ACHN (cell line): ENCODE results near the gene TUBA1A.
A peak's percentile ranks its signal among the peaks of the same experiment; 100 is the strongest.
"Not testable (repeated sequence)": the region's sequence is repeated elsewhere in the genome, so short reads cannot be mapped to it uniquely, and the experiment has no call there.

ENCODE experiments used
- DNase-seq: peaks from one replicate; pipeline ENCODE4 v3.0.0-alpha.2; 2015
- in situ Hi-C: cut with HindIII; loops from 2 replicates; pipeline ENCODE4 v1.10.0; 2017; ENCODE audit warnings: low sequenced_read_pairs, low pct_ligation_motif_present, low pct_unique_long_range_greater_than_20kb

TUBA1A gene

GRCh38 chr12:49188916-49189367, at the start of gene TUBA1A:
Gene TUBA1A (minus strand): TSS chr12:49189080. CDS start chr12:49188979, 101 bp downstream.
- peak; percentile 100 for DNase-seq
- in situ Hi-C loops: no loop called here

- DNase-seq: no peak
- in situ Hi-C loops: no loop called here
These were observed 47.5 kb upstream of the TUBA1A start for GRCh38 chr12:49236423-49236822.

- in situ Hi-C loops: no loop called here
- DNase-seq: no peak
These were observed 45.1 kb upstream of the TUBA1A start for GRCh38 chr12:49233842-49234526.

- no peak for DNase-seq
- in situ Hi-C loops: no loop called here
These were observed 44.3 kb upstream of the TUBA1A start for GRCh38 chr12:49232940-49233841.

- DNase-seq: no peak
- in situ Hi-C loops: no loop called here
These were observed 43.2 kb upstream of the TUBA1A start for GRCh38 chr12:49231878-49232655.

- in situ Hi-C loops: no loop called here
- no peak for DNase-seq
These were observed 41.9 kb upstream of the TUBA1A start for GRCh38 chr12:49230805-49231194.

- in situ Hi-C loops: no loop called here
- no peak for DNase-seq
These were observed 41.4 kb upstream of the TUBA1A start for GRCh38 chr12:49230176-49230804.

GRCh38 chr12:49228653-49229052, 39.8 kb upstream of the TUBA1A start:
- DNase-seq: no peak
- in situ Hi-C loops: no loop called here

- no peak for DNase-seq
- in situ Hi-C loops: no loop called here
These were observed 38.8 kb upstream of the TUBA1A start for GRCh38 chr12:49227713-49228112.

GRCh38 chr12:49225576-49226166, 36.8 kb upstream of the TUBA1A start:
- DNase-seq: peak; percentile 52
- in situ Hi-C loops: no loop called here

GRCh38 chr12:49223590-49224369, 34.9 kb upstream of the TUBA1A start:
- DNase-seq: no peak
- in situ Hi-C loops: no loop called here

GRCh38 chr12:49223122-49223521, 34.2 kb upstream of the TUBA1A start:
- no peak for DNase-seq
- in situ Hi-C loops: no loop called here

- DNase-seq: no peak
- in situ Hi-C loops: no loop called here
These were observed 32.1 kb upstream of the TUBA1A start for GRCh38 chr12:49220972-49221371.

- in situ Hi-C loops: no loop called here
- no peak for DNase-seq
These were observed 30.6 kb upstream of the TUBA1A start for GRCh38 chr12:49219417-49220026.

- DNase-seq: no peak
- in situ Hi-C loops: no loop called here
These were observed 23.7 kb upstream of the TUBA1A start for GRCh38 chr12:49212572-49212971.

- in situ Hi-C loops, DNase-seq: not testable (repeated sequence)
These were observed 21.8 kb upstream of the TUBA1A start for GRCh38 chr12:49210703-49211102.

GRCh38 chr12:49208676-49209075, 19.8 kb upstream of the TUBA1A start:
- in situ Hi-C loops: no loop called here
- no peak for DNase-seq
